ENCODE measurements around the gene PDE4D.

Gene PDE4D

GRCh38 chr5:59813761-59814536 is 79.6 kb downstream of the PDE4D start:
- TF ChIP-seq SPI1 (IDR thresholded peaks at IDR 0.05; ENCODE audit: borderline replicate concordance, low read depth) (0 out of 2 replicates have a peak, but pooled peaks have one; percentile 3), REST (IDR thresholded peaks at IDR 0.05; ENCODE audit: insufficient replicate concordance, low read depth) (no peak), POLR2AphosphoS5 (IDR thresholded peaks at IDR 0.05; ENCODE audit: low read depth) (no peak), CTCF (IDR thresholded peaks at IDR 0.05; ENCODE audit: insufficient read depth, low read length) (no peak)
- H3K4me3 ChIP-seq (replicated peaks; ENCODE audit: insufficient read depth, low read length): no peak overlapping the region
- H3K27me3 ChIP-seq (ENCODE audit: insufficient read depth, poor library complexity, severe bottlenecking): no peaks in the 10 kb centered on the region
- H3K27ac ChIP-seq (replicated peaks): peak overlapping the region; percentile 67
- peak; percentile 28 to 45 for DNase-seq (ENCODE audit: low read depth in 1 of 2, low spot score in 1 of 2)

- peak in 1 of 2 experiments; percentile 41 for DNase-seq (ENCODE audit: low read depth in 1 of 2, low spot score in 1 of 2)
- H3K27me3 ChIP-seq (ENCODE audit: insufficient read depth, poor library complexity, severe bottlenecking): no peaks in the 10 kb centered on the region
- no peak overlapping the region for H3K4me3 ChIP-seq (replicated peaks; ENCODE audit: insufficient read depth, low read length)
- no peak for TF ChIP-seq REST (IDR thresholded peaks at IDR 0.05; ENCODE audit: insufficient replicate concordance, low read depth)
- peak; percentile 37 for TF ChIP-seq CTCF (IDR thresholded peaks at IDR 0.05; ENCODE audit: insufficient read depth, low read length)
- TF ChIP-seq POLR2AphosphoS5 (IDR thresholded peaks at IDR 0.05; ENCODE audit: low read depth): no peak
- H3K27ac ChIP-seq (replicated peaks): no peak overlapping the region
These were observed 83.5 kb downstream of the PDE4D start for GRCh38 chr5:59810041-59810440.

- no peaks in the 10 kb centered on the region for H3K27me3 ChIP-seq (ENCODE audit: insufficient read depth, poor library complexity, severe bottlenecking)
- H3K27ac ChIP-seq (replicated peaks): no peak overlapping the region
- DNase-seq (ENCODE audit: low read depth in 1 of 2, low spot score in 1 of 2): no peak
- H3K4me3 ChIP-seq (replicated peaks; ENCODE audit: insufficient read depth, low read length): no peak overlapping the region
- TF ChIP-seq GABPA (IDR thresholded peaks at IDR 0.05; ENCODE audit: low read depth) (no peak), SPI1 (IDR thresholded peaks at IDR 0.05; ENCODE audit: borderline replicate concordance, low read depth) (no peak), CTCF (IDR thresholded peaks at IDR 0.05; ENCODE audit: insufficient read depth, low read length) (no peak), POLR2AphosphoS5 (IDR thresholded peaks at IDR 0.05; ENCODE audit: low read depth) (no peak), REST (IDR thresholded peaks at IDR 0.05; ENCODE audit: insufficient replicate concordance, low read depth) (no peak)
These were observed 85.7 kb downstream of the PDE4D start for GRCh38 chr5:59807806-59808205.
